GM10248 (cell line): ENCODE results near the gene NRP2.

Experiments
- CTCF ChIA-PET: fragments of 300-600 bp; sonication (Branson Sonifier 250); formaldehyde crosslinking; extraction: SDS; loops from one replicate; lab custom pipeline; 2021; ENCODE audit warnings: antibody characterized with exemption; lab: Yijun Ruan, JAX
- POLR2A ChIA-PET: fragments of 350-650 bp; sonication (Branson Sonifier 250); formaldehyde crosslinking; extraction: SDS; loops from one replicate; lab custom pipeline; 2020; ENCODE audit warnings: antibody characterized with exemption; lab: Yijun Ruan, JAX
- DNase-seq: peaks from one replicate; pipeline ENCODE4 v3.0.0; 2012; ENCODE audit errors: extremely low spot score
- CTCF ChIP-seq: IDR thresholded peaks from 2 replicates; pipeline ENCODE4 v1.5.1; 2012; ENCODE audit warnings: mild to moderate bottlenecking, low read depth; ENCODE audit errors: extremely low read depth, missing control alignments, control extremely low read depth

The NRP2 gene

GRCh38 chr2:205683502-205684367, 1.4 kb downstream of the NRP2 start:
- CTCF ChIA-PET: interaction anchor here (2.6 kb wide), 1 partner anchor 8 kb away, joined by 8 read pairs; no protein-coding TSS in a partner anchor
- TF ChIP-seq CTCF: no peak
- POLR2A ChIA-PET: no interaction called here
- DNase-seq: no peak

- DNase-seq: no peak
- TF ChIP-seq CTCF: no peak
- POLR2A ChIA-PET: no interaction called here
- CTCF ChIA-PET: interaction anchor here (1.2 to 2.6 kb wide), 2 partner anchors 9 to 32 kb away, joined by 3 to 8 read pairs; no protein-coding TSS in a partner anchor
These were observed 2.6 kb downstream of the NRP2 start for GRCh38 chr2:205684871-205685313.

GRCh38 chr2:205685314-205686055, 3.2 kb downstream of the NRP2 start:
- ChIA-PET CTCF (interaction anchor here (1.2 to 2.6 kb wide), 2 partner anchors 10 to 31 kb away, joined by 3 to 8 read pairs; no protein-coding TSS in a partner anchor), POLR2A (no interaction called here)
- no peak for TF ChIP-seq CTCF
- no peak for DNase-seq

- DNase-seq: no peak
- CTCF ChIA-PET: interaction anchor here (1.2 to 1.3 kb wide), 2 partner anchors 10 to 30 kb away, joined by 3 read pairs; no protein-coding TSS in a partner anchor
- POLR2A ChIA-PET: no interaction called here
- TF ChIP-seq CTCF: no peak
These were observed 3.9 kb downstream of the NRP2 start for GRCh38 chr2:205686056-205686782.

- no peak for TF ChIP-seq CTCF
- ChIA-PET POLR2A (no interaction called here), CTCF (interaction anchor here (1.3 to 1.7 kb wide), 3 partner anchors 8 to 11 kb away, joined by 3 to 8 read pairs (median 4); no protein-coding TSS in a partner anchor)
- no peak for DNase-seq
These were observed 4.7 kb downstream of the NRP2 start for GRCh38 chr2:205686783-205687640.
